ENCODE data around the gene GULP1.

GRCh38 chr2:188517549-188518215 is 226.0 kb downstream of the GULP1 start:
- TF ChIP-seq TAF1 (IDR thresholded peaks at IDR 0.05; ENCODE audit: low read depth) = no peak
- TF ChIP-seq EGR1 (IDR thresholded peaks at IDR 0.05) = no peak
- TF ChIP-seq TCF12 (IDR thresholded peaks at IDR 0.05; ENCODE audit: low read depth) = no peak
- TF ChIP-seq TEAD4 (IDR thresholded peaks at IDR 0.05) = no peak
- no peak for TF ChIP-seq ZBTB7A (IDR thresholded peaks at IDR 0.05; ENCODE audit: low read depth)
- no peak for TF ChIP-seq USF1 (IDR thresholded peaks at IDR 0.05)

All from Ishikawa (cell line).